GM12878 (cell line): Measurements from ENCODE around the gene NR2E3. TPM values are rescaled to one million over a fixed set of nuclear protein-coding genes. Genes with fewer than 3 reads are reported as not detected.

Source experiments
- ATAC-seq: fragments of 200-7000 bp; cut with Tn5 transposase; 3 replicates; pipeline ENCODE4 v1.9.1; 2020; ENCODE audit warnings: mild to moderate bottlenecking, moderate library complexity
- BruUV-seq: library from RNA; stranded (reverse); fragments of 400-500 nt; replicated peaks from 2 replicates; lab custom pipeline; 2021; lab: Mats Ljungman, UMichigan
- CTCF ChIA-PET: fragments of 300-600 bp; sonication (Branson Sonifier 250); formaldehyde crosslinking; extraction: SDS; loops from one replicate; lab custom pipeline; 2021; ENCODE audit warnings: inconsistent platforms; lab: Yijun Ruan, JAX
- POLR2A ChIA-PET: fragments of 350-600 bp; formaldehyde crosslinking; extraction: SDS; loops from one replicate; lab custom pipeline; 2021; ENCODE audit warnings: inconsistent platforms; lab: Charles Lee
- RAD21 ChIA-PET: fragments of 300-600 bp; sonication (Branson Sonifier 250); formaldehyde crosslinking; loops from one replicate; lab custom pipeline; 2023; ENCODE audit warnings: antibody characterized with exemption; ENCODE audit not compliant: unreplicated experiment; lab: Charles Lee
- SMC1A ChIA-PET: fragments of 300-600 bp; sonication (Branson Sonifier 250); formaldehyde crosslinking; loops from one replicate; lab custom pipeline; 2023; ENCODE audit not compliant: unreplicated experiment, uncharacterized antibody; lab: Charles Lee
- DNase-seq: peaks from one replicate; pipeline ENCODE4 v3.0.0-alpha.2; 2011; ENCODE audit warnings: low read depth, low spot score
- FAIRE-seq: peaks from 3 replicates; lab custom pipeline; 2011; peaks lifted over from hg19 to GRCh38; lab: Jason Lieb, UNC
- H2AFZ ChIP-seq: 2 replicates; pipeline ENCODE4 v1.6.0; 2011; ENCODE audit warnings: low read depth, low read length, control low read depth; ENCODE audit not compliant: control insufficient read depth
- H3K27ac ChIP-seq: 2 replicates; pipeline ENCODE4 v1.5.1; 2011; ENCODE audit warnings: control low read depth; ENCODE audit not compliant: control insufficient read depth, insufficient read depth
- H3K27me3 ChIP-seq, 2 experiments: replicated peaks in 1 of 2; 2 replicates each; pipeline versions ENCODE4 v1.6.0 to v1.6.1; 2011; ENCODE audit warnings: low read length in 1 of 2; ENCODE audit not compliant: control insufficient read depth in 2 of 2, insufficient read depth in 2 of 2
- H3K36me3 ChIP-seq, 2 experiments: 2 replicates each; pipeline ENCODE4 v1.5.1; 2011; ENCODE audit warnings: low read length in 1 of 2; ENCODE audit not compliant: control insufficient read depth in 2 of 2, insufficient read depth in 2 of 2
- H3K4me1 ChIP-seq: 2 replicates; pipeline ENCODE4 v1.6.1; 2011; ENCODE audit warnings: mild to moderate bottlenecking, low read length, moderate library complexity, mixed read lengths; ENCODE audit not compliant: control insufficient read depth, insufficient read depth
- H3K4me2 ChIP-seq: 2 replicates; pipeline ENCODE4 v1.6.0; 2011; ENCODE audit warnings: control low read depth; ENCODE audit not compliant: control insufficient read depth, insufficient read depth
- H3K4me3 ChIP-seq: fragments of 200-600 bp; sonication (generic); 2 replicates; pipeline ENCODE4 v1.5.1; 2016
- H3K79me2 ChIP-seq: 2 replicates; pipeline ENCODE4 v1.6.0; 2011; ENCODE audit warnings: low read length; ENCODE audit not compliant: control insufficient read depth, insufficient read depth
- H3K9ac ChIP-seq: 2 replicates; pipeline ENCODE4 v1.8.0; 2011; ENCODE audit warnings: low read length, control low read depth, mixed read lengths; ENCODE audit not compliant: control insufficient read depth, insufficient read depth
- H3K9me3 ChIP-seq: replicated peaks from 3 replicates; pipeline ENCODE4 v1.5.1; 2011; ENCODE audit warnings: mild to moderate bottlenecking, low read length; ENCODE audit not compliant: control insufficient read depth, insufficient read depth
- H4K20me1 ChIP-seq: 2 replicates; pipeline ENCODE4 v1.6.0; 2011; ENCODE audit not compliant: control insufficient read depth, insufficient read depth
- CEBPB ChIP-seq, 2 experiments: fragments of 150-350 bp in 1 of 2; IDR thresholded peaks; 2 replicates each; pipeline ENCODE4 v1.6.1; 2012 to 2014; ENCODE audit warnings: low read depth in 2 of 2, low read length in 2 of 2, borderline replicate concordance in 1 of 2, inconsistent platforms in 1 of 2
- KAT2A ChIP-seq: conservative IDR thresholded peaks from 2 replicates; pipeline ENCODE4 v1.6.1; 2011; ENCODE audit warnings: low read depth, low read length; ENCODE audit not compliant: control insufficient read depth
- POU2F2 ChIP-seq: IDR thresholded peaks from 3 replicates; pipeline ENCODE4 v1.6.1; 2011; ENCODE audit warnings: low read depth, mild to moderate bottlenecking, low read length, borderline replicate concordance
- USF2 ChIP-seq: IDR thresholded peaks from 2 replicates; pipeline ENCODE4 v1.6.1; 2011; ENCODE audit warnings: low read depth, low read length, improper control_type of control experiment, borderline replicate concordance
- YBX1 ChIP-seq: fragments of 450-650 bp; IDR thresholded peaks from 2 replicates; pipeline ENCODE4 v1.6.1; 2016; ENCODE audit warnings: antibody characterized with exemption
- ZNF622 ChIP-seq: fragments of 450-650 bp; IDR thresholded peaks from 2 replicates; pipeline ENCODE4 v1.6.1; 2017; ENCODE audit warnings: mild to moderate bottlenecking, inconsistent platforms
- WGBS: methylation state at CpG from one replicate; pipeline ENCODE4 v1.1.6; 2016; ENCODE audit warnings: low lambda C conversion rate; ENCODE audit not compliant: insufficient replicate concordance, insufficient coverage; ENCODE audit errors: missing lambda C conversion rate; 5-methylcytosine and 5-hydroxymethylcytosine counted together
- in situ Hi-C: fragments of 300-500 bp; cut with MboI; formaldehyde crosslinking; loops from 9 replicates; pipeline ENCODE4 v1.14.3; 2018; ENCODE audit warnings: mixed read lengths
- intact Hi-C: fragments of 100-400 bp; cut with micrococcal nuclease; formaldehyde crosslinking; loops from one replicate; pipeline ENCODE4 v1.14.2; 2022; ENCODE audit not compliant: unreplicated experiment
- polyA plus RNA-seq, 11 experiments: library from polyadenylated mRNA; depleted of rRNA in 4 of 11; unstranded in 6 of 11; stranded (reverse) in 5 of 11; fragments of >200 nt; fragmentation: Nextera tagmentation in 4 of 11; fragmentation: Illumina TruSeq in 1 of 11; extraction: Ambion mirVana in 4 of 11; extraction: Trizol in 1 of 11; gene quantifications; 1 replicate in 1 of 11; 2 replicates in 10 of 11; pipeline versions ENCODE4 v1.2.1 to v1.2.3, GENCODE V29; 2011 to 2016; ENCODE audit warnings: inconsistent platforms in 2 of 11, missing spikeins in 2 of 11, low read depth in 1 of 11
- total RNA-seq, 4 experiments: library from RNA; depleted of rRNA in 3 of 4; stranded (reverse); fragments of >200 nt in 3 of 4; fragmentation: Illumina TruSeq in 1 of 4; extraction: Trizol in 1 of 4; gene quantifications; 2 replicates each; pipeline versions ENCODE4 v1.2.1 to v1.2.3, GENCODE V29; 2013 to 2021
- TF ChIP-seq, protein P1 (sequence below): fragments of 450-650 bp; IDR thresholded peaks from 2 replicates; pipeline ENCODE4 v1.6.1; 2014; ENCODE audit warnings: mild to moderate bottlenecking
- TF ChIP-seq, protein P2 (sequence below): fragments of 450-650 bp; formaldehyde crosslinking; IDR thresholded peaks from 2 replicates; pipeline ENCODE4 v1.5.0; 2022; ENCODE audit warnings: mild to moderate bottlenecking, missing genetic modification characterization

The NR2E3 gene
- total and polyA plus RNA-seq, 10 of the 15 experiments (the other 5 are each of a cell fraction or from before 2014, with no cell fraction given): 0.05 to 0.11 (median 0.11) TPM; not detected in 7

GRCh38 chr15:71798641-71799040 lies 11.7 kb upstream of the NR2E3 start:
- no TSS peak for BruUV-seq
- CTCF ChIA-PET: interaction anchor here (0.6 to 2.0 kb wide), 6 partner anchors 10 to 357 kb away, joined by 3 to 5 read pairs (median 3); no protein-coding TSS in a partner anchor
- intact Hi-C loops: no loop called here

More at GRCh38 chr15:71798641-71799040, 11.7 kb upstream of the NR2E3 start:
- H3K9ac ChIP-seq: no peak overlapping the region
- ChIA-PET SMC1A (no interaction called here), RAD21 (interaction anchor here (1.1 to 1.3 kb wide), 2 partner anchors 18 to 55 kb away, joined by 5 to 7 read pairs; no protein-coding TSS in a partner anchor), POLR2A (interaction anchor here (0.6 kb wide), 1 partner anchor 326 kb away, joined by 3 read pairs; no protein-coding TSS in a partner anchor)
- no peak for FAIRE-seq
- no peak overlapping the region for H3K4me2 ChIP-seq
- no peaks in the 10 kb centered on the region for H3K79me2 ChIP-seq
- TF ChIP-seq, protein P1, sequence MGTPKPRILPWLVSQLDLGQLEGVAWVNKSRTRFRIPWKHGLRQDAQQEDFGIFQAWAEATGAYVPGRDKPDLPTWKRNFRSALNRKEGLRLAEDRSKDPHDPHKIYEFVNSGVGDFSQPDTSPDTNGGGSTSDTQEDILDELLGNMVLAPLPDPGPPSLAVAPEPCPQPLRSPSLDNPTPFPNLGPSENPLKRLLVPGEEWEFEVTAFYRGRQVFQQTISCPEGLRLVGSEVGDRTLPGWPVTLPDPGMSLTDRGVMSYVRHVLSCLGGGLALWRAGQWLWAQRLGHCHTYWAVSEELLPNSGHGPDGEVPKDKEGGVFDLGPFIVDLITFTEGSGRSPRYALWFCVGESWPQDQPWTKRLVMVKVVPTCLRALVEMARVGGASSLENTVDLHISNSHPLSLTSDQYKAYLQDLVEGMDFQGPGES: no peak
- TF ChIP-seq POU2F2 (no peak), YBX1 (no peak), KAT2A (no peak), CEBPB (IDR thresholded peaks at IDR 0.05; ENCODE audit: borderline replicate concordance in 1 of 2, low read depth in 2 of 2, low read length in 2 of 2) (no peak), USF2 (no peak), ZNF622 (no peak)
- TF ChIP-seq, protein P2, sequence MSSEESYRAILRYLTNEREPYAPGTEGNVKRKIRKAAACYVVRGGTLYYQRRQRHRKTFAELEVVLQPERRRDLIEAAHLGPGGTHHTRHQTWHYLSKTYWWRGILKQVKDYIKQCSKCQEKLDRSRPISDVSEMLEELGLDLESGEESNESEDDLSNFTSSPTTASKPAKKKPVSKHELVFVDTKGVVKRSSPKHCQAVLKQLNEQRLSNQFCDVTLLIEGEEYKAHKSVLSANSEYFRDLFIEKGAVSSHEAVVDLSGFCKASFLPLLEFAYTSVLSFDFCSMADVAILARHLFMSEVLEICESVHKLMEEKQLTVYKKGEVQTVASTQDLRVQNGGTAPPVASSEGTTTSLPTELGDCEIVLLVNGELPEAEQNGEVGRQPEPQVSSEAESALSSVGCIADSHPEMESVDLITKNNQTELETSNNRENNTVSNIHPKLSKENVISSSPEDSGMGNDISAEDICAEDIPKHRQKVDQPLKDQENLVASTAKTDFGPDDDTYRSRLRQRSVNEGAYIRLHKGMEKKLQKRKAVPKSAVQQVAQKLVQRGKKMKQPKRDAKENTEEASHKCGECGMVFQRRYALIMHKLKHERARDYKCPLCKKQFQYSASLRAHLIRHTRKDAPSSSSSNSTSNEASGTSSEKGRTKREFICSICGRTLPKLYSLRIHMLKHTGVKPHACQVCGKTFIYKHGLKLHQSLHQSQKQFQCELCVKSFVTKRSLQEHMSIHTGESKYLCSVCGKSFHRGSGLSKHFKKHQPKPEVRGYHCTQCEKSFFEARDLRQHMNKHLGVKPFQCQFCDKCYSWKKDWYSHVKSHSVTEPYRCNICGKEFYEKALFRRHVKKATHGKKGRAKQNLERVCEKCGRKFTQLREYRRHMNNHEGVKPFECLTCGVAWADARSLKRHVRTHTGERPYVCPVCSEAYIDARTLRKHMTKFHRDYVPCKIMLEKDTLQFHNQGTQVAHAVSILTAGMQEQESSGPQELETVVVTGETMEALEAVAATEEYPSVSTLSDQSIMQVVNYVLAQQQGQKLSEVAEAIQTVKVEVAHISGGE (CRISPR knock-in tag): no peak
- H4K20me1 ChIP-seq: no peaks in the 10 kb centered on the region
- no peak overlapping the region for H3K27ac ChIP-seq
- H3K9me3 ChIP-seq: no peaks in the 10 kb centered on the region; the same call in 2 of the 3 replicates
- no peaks in the 10 kb centered on the region; the same call in 1 of the 2 replicates for H3K4me1 ChIP-seq
- no peak overlapping the region for H3K4me3 ChIP-seq
- no peak for DNase-seq
- no peak for ATAC-seq
- in situ Hi-C loops: no loop called here
- H2AFZ ChIP-seq: no peak overlapping the region
- H3K36me3 ChIP-seq: no peaks in the 10 kb centered on the region
- no peaks in the 10 kb centered on the region for H3K27me3 ChIP-seq
- 16% methylated on average over 6 of the region's 6 CpGs for WGBS
